Panc1 (cell line): ENCODE measurements around the gene NPPB. TPM values are rescaled to one million over a fixed set of nuclear protein-coding genes. Genes with fewer than 3 reads are reported as not detected.

Source experiments
- ATAC-seq: fragments of 200-7000 bp; cut with Tn5 transposase; 2 replicates; pipeline ENCODE4 v1.9.1; 2020; ENCODE audit warnings: mild to moderate bottlenecking, moderate library complexity
- BruUV-seq: library from RNA; stranded (reverse); fragments of 400-500 nt; replicated peaks from 2 replicates; lab custom pipeline; 2021; lab: Mats Ljungman, UMichigan
- CTCF ChIA-PET: fragments of 300-600 bp; sonication (Branson Sonifier 250); formaldehyde crosslinking; loops from one replicate; lab custom pipeline; 2022; ENCODE audit warnings: antibody characterized with exemption; lab: Charles Lee
- POLR2A ChIA-PET: fragments of 300-600 bp; sonication (Branson Sonifier 250); formaldehyde crosslinking; loops from one replicate; lab custom pipeline; 2022; ENCODE audit warnings: antibody characterized with exemption; lab: Charles Lee
- DNase-seq: peaks from one replicate; pipeline ENCODE4 v3.0.0-alpha.2; 2010; ENCODE audit warnings: low read depth, low spot score
- H3K27ac ChIP-seq: 2 replicates; pipeline ENCODE4 v1.5.1; 2011; ENCODE audit warnings: mild to moderate bottlenecking, low read length, inconsistent platforms
- H3K27me3 ChIP-seq: fragments of 200-500 bp; sonication (Bioruptor generic); 2 replicates; pipeline ENCODE4 v1.6.0; 2014; ENCODE audit warnings: low read length, inconsistent platforms; ENCODE audit not compliant: control insufficient read depth, insufficient read depth
- H3K36me3 ChIP-seq: fragments of 200-500 bp; sonication (Bioruptor generic); 2 replicates; pipeline ENCODE4 v1.5.1; 2014; ENCODE audit warnings: inconsistent platforms, mild to moderate bottlenecking, low read length, moderate library complexity; ENCODE audit not compliant: control insufficient read depth, insufficient read depth
- H3K4me1 ChIP-seq: 2 replicates; pipeline ENCODE4 v1.5.1; 2011; ENCODE audit warnings: inconsistent platforms, mild to moderate bottlenecking, low read length, moderate library complexity; ENCODE audit not compliant: control insufficient read depth, insufficient read depth
- H3K4me3 ChIP-seq, 2 experiments: 2 replicates each; pipeline ENCODE4 v1.5.1; 2011 to 2012; ENCODE audit warnings: low read depth in 2 of 2, low read length in 2 of 2, mild to moderate bottlenecking in 2 of 2, inconsistent platforms in 1 of 2, moderate library complexity in 1 of 2
- H3K9me3 ChIP-seq: fragments of 200-500 bp; sonication (Bioruptor generic); 2 replicates; pipeline ENCODE4 v1.5.1; 2014; ENCODE audit warnings: low read depth, mild to moderate bottlenecking, inconsistent platforms, low read length, moderate library complexity; ENCODE audit not compliant: control insufficient read depth, insufficient read depth
- POLR2AphosphoS5 ChIP-seq: IDR thresholded peaks from 2 replicates; pipeline ENCODE4 v1.6.1; 2012; ENCODE audit warnings: mild to moderate bottlenecking, low read depth, low read length, moderate library complexity
- SIN3A ChIP-seq: IDR thresholded peaks from 2 replicates; pipeline ENCODE4 v1.6.1; 2012; ENCODE audit warnings: low read depth, mild to moderate bottlenecking, low read length, moderate library complexity, borderline replicate concordance; ENCODE audit not compliant: insufficient read depth
- TCF7L2 ChIP-seq: IDR thresholded peaks from 2 replicates; pipeline ENCODE4 v1.6.1; 2011; ENCODE audit warnings: mild to moderate bottlenecking, low read depth, low read length, inconsistent platforms
- in situ Hi-C: cut with HindIII; loops from 2 replicates; pipeline ENCODE4 v1.10.0; 2016; ENCODE audit warnings: low sequenced_read_pairs, low pct_unique_long_range_greater_than_20kb
- intact Hi-C: fragments of 100-400 bp; cut with micrococcal nuclease; formaldehyde crosslinking; loops from one replicate; pipeline ENCODE4 v1.10.0; 2022; ENCODE audit not compliant: unreplicated experiment
- total RNA-seq: library from RNA; stranded (reverse); gene quantifications from one replicate; pipeline ENCODE4 v1.2.1, GENCODE V29; 2021; ENCODE audit not compliant: unreplicated experiment
- TF ChIP-seq, protein P1 (sequence below), 2 experiments: IDR thresholded peaks; 2 replicates each; pipeline ENCODE4 v1.6.1; 2011 to 2012; ENCODE audit warnings: low read depth in 2 of 2, control low read depth in 1 of 2, low read length in 1 of 2, mild to moderate bottlenecking in 1 of 2, moderate library complexity in 1 of 2; ENCODE audit not compliant: insufficient read depth in 1 of 2
- TF ChIP-seq, protein P2 (sequence below): fragments of 450-650 bp; IDR thresholded peaks from 2 replicates; pipeline ENCODE4 v1.5.1; 2017; ENCODE audit warnings: mild to moderate bottlenecking

NPPB gene
- total RNA-seq, 1 experiment from 2014 or later = not detected

DNA sequence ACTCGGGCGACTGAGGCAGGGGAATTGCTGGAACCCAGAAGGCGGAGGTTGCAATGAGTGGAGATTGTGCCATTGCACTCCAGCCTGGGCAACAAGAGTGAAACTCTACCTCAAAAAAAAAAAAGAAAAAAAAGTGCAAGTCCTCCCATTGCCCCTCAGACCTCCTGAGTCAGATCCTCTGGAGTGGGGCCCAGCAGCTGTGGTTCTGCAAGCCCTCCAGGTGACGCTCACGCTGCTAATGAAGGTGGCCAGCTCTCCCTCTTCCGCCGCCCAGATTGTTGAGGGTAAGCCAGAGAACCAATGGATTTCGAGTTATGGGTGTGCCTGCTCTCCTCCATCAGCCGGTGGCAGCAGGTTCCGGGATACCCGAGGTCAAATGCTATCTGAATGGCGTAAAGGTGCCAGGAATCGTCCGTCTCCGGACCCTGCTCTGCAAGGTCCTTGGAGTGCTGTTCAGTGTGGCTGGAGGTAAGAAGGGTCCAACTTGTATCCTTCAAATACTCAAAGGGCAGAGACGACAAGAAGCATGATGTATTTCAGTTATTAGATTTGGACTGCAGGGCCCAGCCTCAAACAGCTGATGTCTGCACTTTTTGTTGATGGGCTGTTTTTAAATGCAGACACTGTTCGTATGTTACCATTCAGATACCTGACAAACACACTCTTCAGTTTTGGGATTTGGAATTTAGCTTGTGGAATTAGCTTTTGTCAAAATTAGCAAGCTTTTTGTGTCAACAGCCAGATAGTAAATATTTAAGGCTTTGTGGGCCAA, 35.2 kb downstream of the NPPB start:
- CTCF ChIA-PET = interaction anchor here (0.6 kb wide), 1 partner anchor 111 kb away, joined by 3 read pairs; no protein-coding TSS in a partner anchor
- H3K36me3 ChIP-seq = peaks cover 4% of the 10 kb centered on the region; the same call in 1 of the 2 replicates

DNA sequence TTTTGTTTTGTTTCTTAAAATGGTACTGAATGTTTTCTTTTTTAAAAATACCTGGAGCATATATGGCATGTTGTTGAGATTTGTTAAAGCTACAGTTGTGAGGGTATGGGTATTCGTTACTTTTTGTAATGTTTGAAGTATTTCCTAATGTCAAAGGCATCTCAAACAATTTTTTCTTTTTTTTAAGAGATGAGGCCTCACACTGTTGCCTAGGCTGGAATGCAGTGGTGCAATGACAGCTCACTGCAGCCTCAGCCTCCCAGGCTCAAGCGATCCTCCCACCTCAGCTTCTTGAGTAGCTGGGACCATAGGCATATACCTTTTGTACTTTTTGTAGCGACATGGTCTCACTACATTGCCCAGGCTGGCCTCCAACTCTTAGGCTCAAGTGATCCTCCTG, 36.7 kb downstream of the NPPB start:
- in situ Hi-C loops (no loop called here), intact Hi-C loops (no loop called here)
- POLR2A ChIA-PET = interaction anchor here (0.5 to 1.4 kb wide), 2 partner anchors 31 to 86 kb away, joined by 3 read pairs; no protein-coding TSS in a partner anchor
- H3K36me3 ChIP-seq = peaks cover 8% of the 10 kb centered on the region; the same call in 1 of the 2 replicates
- DNase-seq = no peak
- CTCF ChIA-PET = interaction anchor here (0.7 kb wide), 1 partner anchor 14 kb away, joined by 3 read pairs; no protein-coding TSS in a partner anchor
- no TSS peak for BruUV-seq
- H3K4me1 ChIP-seq = no peaks in the 10 kb centered on the region
- H3K4me3 ChIP-seq = no peak overlapping the region
- no peak for ATAC-seq
- TF ChIP-seq SIN3A = no peak
- TF ChIP-seq, protein P1, sequence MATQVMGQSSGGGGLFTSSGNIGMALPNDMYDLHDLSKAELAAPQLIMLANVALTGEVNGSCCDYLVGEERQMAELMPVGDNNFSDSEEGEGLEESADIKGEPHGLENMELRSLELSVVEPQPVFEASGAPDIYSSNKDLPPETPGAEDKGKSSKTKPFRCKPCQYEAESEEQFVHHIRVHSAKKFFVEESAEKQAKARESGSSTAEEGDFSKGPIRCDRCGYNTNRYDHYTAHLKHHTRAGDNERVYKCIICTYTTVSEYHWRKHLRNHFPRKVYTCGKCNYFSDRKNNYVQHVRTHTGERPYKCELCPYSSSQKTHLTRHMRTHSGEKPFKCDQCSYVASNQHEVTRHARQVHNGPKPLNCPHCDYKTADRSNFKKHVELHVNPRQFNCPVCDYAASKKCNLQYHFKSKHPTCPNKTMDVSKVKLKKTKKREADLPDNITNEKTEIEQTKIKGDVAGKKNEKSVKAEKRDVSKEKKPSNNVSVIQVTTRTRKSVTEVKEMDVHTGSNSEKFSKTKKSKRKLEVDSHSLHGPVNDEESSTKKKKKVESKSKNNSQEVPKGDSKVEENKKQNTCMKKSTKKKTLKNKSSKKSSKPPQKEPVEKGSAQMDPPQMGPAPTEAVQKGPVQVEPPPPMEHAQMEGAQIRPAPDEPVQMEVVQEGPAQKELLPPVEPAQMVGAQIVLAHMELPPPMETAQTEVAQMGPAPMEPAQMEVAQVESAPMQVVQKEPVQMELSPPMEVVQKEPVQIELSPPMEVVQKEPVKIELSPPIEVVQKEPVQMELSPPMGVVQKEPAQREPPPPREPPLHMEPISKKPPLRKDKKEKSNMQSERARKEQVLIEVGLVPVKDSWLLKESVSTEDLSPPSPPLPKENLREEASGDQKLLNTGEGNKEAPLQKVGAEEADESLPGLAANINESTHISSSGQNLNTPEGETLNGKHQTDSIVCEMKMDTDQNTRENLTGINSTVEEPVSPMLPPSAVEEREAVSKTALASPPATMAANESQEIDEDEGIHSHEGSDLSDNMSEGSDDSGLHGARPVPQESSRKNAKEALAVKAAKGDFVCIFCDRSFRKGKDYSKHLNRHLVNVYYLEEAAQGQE (IDR thresholded peaks at IDR 0.05; ENCODE audit: insufficient read depth in 1 of 2, low read depth in 2 of 2, low read length in 1 of 2) = no peak
- TF ChIP-seq POLR2AphosphoS5 = no peak
- no peak for TF ChIP-seq TCF7L2
- TF ChIP-seq, protein P2, sequence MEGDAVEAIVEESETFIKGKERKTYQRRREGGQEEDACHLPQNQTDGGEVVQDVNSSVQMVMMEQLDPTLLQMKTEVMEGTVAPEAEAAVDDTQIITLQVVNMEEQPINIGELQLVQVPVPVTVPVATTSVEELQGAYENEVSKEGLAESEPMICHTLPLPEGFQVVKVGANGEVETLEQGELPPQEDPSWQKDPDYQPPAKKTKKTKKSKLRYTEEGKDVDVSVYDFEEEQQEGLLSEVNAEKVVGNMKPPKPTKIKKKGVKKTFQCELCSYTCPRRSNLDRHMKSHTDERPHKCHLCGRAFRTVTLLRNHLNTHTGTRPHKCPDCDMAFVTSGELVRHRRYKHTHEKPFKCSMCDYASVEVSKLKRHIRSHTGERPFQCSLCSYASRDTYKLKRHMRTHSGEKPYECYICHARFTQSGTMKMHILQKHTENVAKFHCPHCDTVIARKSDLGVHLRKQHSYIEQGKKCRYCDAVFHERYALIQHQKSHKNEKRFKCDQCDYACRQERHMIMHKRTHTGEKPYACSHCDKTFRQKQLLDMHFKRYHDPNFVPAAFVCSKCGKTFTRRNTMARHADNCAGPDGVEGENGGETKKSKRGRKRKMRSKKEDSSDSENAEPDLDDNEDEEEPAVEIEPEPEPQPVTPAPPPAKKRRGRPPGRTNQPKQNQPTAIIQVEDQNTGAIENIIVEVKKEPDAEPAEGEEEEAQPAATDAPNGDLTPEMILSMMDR = no peak
- no peak overlapping the region for H3K27ac ChIP-seq
- H3K9me3 ChIP-seq = no peaks in the 10 kb centered on the region
- no peaks in the 10 kb centered on the region for H3K27me3 ChIP-seq

More for the DNA sequence above, 35.2 kb downstream of the NPPB start:
- POLR2A ChIA-PET = no interaction called here
- in situ Hi-C loops = no loop called here
- H3K9me3 ChIP-seq = no peaks in the 10 kb centered on the region
- TF ChIP-seq, protein P2 = no peak
- TF ChIP-seq SIN3A (no peak), TCF7L2 (no peak)
- no peaks in the 10 kb centered on the region for H3K4me1 ChIP-seq
- BruUV-seq = no TSS peak
- H3K27ac ChIP-seq = no peak overlapping the region
- ATAC-seq = no peak
- intact Hi-C loops = no loop called here
- no peak overlapping the region for H3K4me3 ChIP-seq
- no peak for DNase-seq
- H3K27me3 ChIP-seq = no peaks in the 10 kb centered on the region
